GM12878 (cell line): ENCODE measurements around the gene METTL15.

Experiments used
- JUNB ChIP-seq: IDR thresholded peaks from 2 replicates; pipeline ENCODE4 v1.6.1; 2016; ENCODE audit warnings: antibody characterized with exemption, mild to moderate bottlenecking
- MYC ChIP-seq: IDR thresholded peaks from 2 replicates; pipeline ENCODE4 v1.6.1; 2011; ENCODE audit warnings: mild to moderate bottlenecking, low read length, moderate library complexity, inconsistent platforms; ENCODE audit not compliant: insufficient read depth, insufficient replicate concordance, insufficient read length, severe bottlenecking
- POLR2AphosphoS5 ChIP-seq: IDR thresholded peaks from 2 replicates; pipeline ENCODE4 v1.6.1; 2011; ENCODE audit warnings: mild to moderate bottlenecking, low read length, inconsistent platforms
- RAD21 ChIP-seq: IDR thresholded peaks from 2 replicates; pipeline ENCODE4 v1.6.1; 2011; ENCODE audit warnings: mild to moderate bottlenecking, low read depth, low read length, moderate library complexity; ENCODE audit not compliant: insufficient read depth
- TCF7 ChIP-seq: IDR thresholded peaks from 2 replicates; pipeline ENCODE4 v1.6.1; 2014; ENCODE audit warnings: antibody characterized with exemption, borderline replicate concordance

GRCh38 chr11:28289444-28289843 lies 181.3 kb downstream of the METTL15 start:
- TF ChIP-seq RAD21 (no peak), POLR2AphosphoS5 (no peak), JUNB (no peak), TCF7 (no peak), MYC (no peak)
